ENCODE results near the gene CERS6. TPM values are rescaled to one million over a fixed set of nuclear protein-coding genes. Genes with fewer than 3 reads are reported as not detected.

Gene CERS6
- total and polyA plus RNA-seq, 4 donors: 4.2 to 20.4 (median 10.1) TPM

GRCh38 chr2:168601741-168602140 lies 145.7 kb downstream of the CERS6 start:
- Histone ChIP-seq H3K4me1 (ENCODE audit: control insufficient read depth in 4 of 4, insufficient read depth in 4 of 4, low read length in 3 of 4) (no peaks in the 10 kb centered on the region), H3K27ac (ENCODE audit: low read depth in 1 of 2, low read length in 2 of 2) (no peak overlapping the region), H3K27me3 (ENCODE audit: control insufficient read depth in 4 of 4, insufficient read depth in 4 of 4, low read length in 3 of 4) (no peaks in the 10 kb centered on the region), H3K9ac (ENCODE audit: low read depth in 1 of 2, low read length in 2 of 2) (no peak overlapping the region), H3K9me3 (ENCODE audit: control insufficient read depth in 4 of 4, low read length in 3 of 4) (peaks cover 0 to 4% (median 2%) of the 10 kb centered on the region in 4 donors), H3K36me3 (ENCODE audit: control insufficient read depth in 4 of 4, insufficient read depth in 3 of 4, low read depth in 1 of 4, low read length in 3 of 4) (peaks cover 0 to 1% (median 0%) of the 10 kb centered on the region in 4 donors), H3K4me3 (ENCODE audit: low read depth in 1 of 3, low read length in 3 of 3) (no peak overlapping the region)
- WGBS: 88% methylated on average over 3 of the region's 3 CpGs
- no peak for DNase-seq (ENCODE audit: low spot score)
- TF ChIP-seq TAF1 (conservative IDR thresholded peaks at IDR 0.05): no peak
- no peak for TF ChIP-seq HNF4G (IDR thresholded peaks at IDR 0.05)
- TF ChIP-seq EGR1 (IDR thresholded peaks at IDR 0.05; ENCODE audit: low read depth in 2 of 2): no peak
- no peak for TF ChIP-seq ATF3 (IDR thresholded peaks at IDR 0.05)
- TF ChIP-seq FOXA1 (IDR thresholded peaks at IDR 0.05): no peak
- no peak for TF ChIP-seq GABPA (IDR thresholded peaks at IDR 0.05 in 1 of 2, conservative IDR thresholded peaks at IDR 0.05 in 1 of 2)
- no peak for TF ChIP-seq CTCF (IDR thresholded peaks at IDR 0.05; ENCODE audit: low read depth, low read length, missing input control)
- no peak for TF ChIP-seq NR2F2 (IDR thresholded peaks at IDR 0.05)
- TF ChIP-seq FOXA2 (IDR thresholded peaks at IDR 0.05): no peak

GRCh38 chr2:168602379-168602778 lies 146.3 kb downstream of the CERS6 start:
- Histone ChIP-seq H3K36me3 (ENCODE audit: control insufficient read depth in 4 of 4, insufficient read depth in 3 of 4, low read depth in 1 of 4, low read length in 3 of 4) (peaks cover 0 to 1% (median 0%) of the 10 kb centered on the region in 4 donors), H3K27ac (ENCODE audit: low read depth in 1 of 2, low read length in 2 of 2) (no peak overlapping the region), H3K4me1 (ENCODE audit: control insufficient read depth in 4 of 4, insufficient read depth in 4 of 4, low read length in 3 of 4) (no peaks in the 10 kb centered on the region), H3K9ac (ENCODE audit: low read depth in 1 of 2, low read length in 2 of 2) (no peak overlapping the region), H3K27me3 (ENCODE audit: control insufficient read depth in 4 of 4, insufficient read depth in 4 of 4, low read length in 3 of 4) (no peaks in the 10 kb centered on the region), H3K9me3 (ENCODE audit: control insufficient read depth in 4 of 4, low read length in 3 of 4) (peaks cover 0 to 4% (median 2%) of the 10 kb centered on the region in 4 donors), H3K4me3 (ENCODE audit: low read depth in 1 of 3, low read length in 3 of 3) (no peak overlapping the region)
- no peak for TF ChIP-seq GABPA (IDR thresholded peaks at IDR 0.05 in 1 of 2, conservative IDR thresholded peaks at IDR 0.05 in 1 of 2)
- no peak for TF ChIP-seq RAD21 (IDR thresholded peaks at IDR 0.05)
- TF ChIP-seq JUND (IDR thresholded peaks at IDR 0.05): no peak
- no peak for TF ChIP-seq TAF1 (conservative IDR thresholded peaks at IDR 0.05)
- no peak for TF ChIP-seq REST (IDR thresholded peaks at IDR 0.05)
- TF ChIP-seq SP1 (IDR thresholded peaks at IDR 0.05): no peak
- TF ChIP-seq MAX (IDR thresholded peaks at IDR 0.05): no peak
- no peak for TF ChIP-seq FOXA1 (IDR thresholded peaks at IDR 0.05)
- no peak for TF ChIP-seq YY1 (IDR thresholded peaks at IDR 0.05)
- TF ChIP-seq EGR1 (IDR thresholded peaks at IDR 0.05; ENCODE audit: low read depth in 2 of 2): no peak
- TF ChIP-seq CTCF (IDR thresholded peaks at IDR 0.05; ENCODE audit: low read depth, low read length, missing input control): no peak
- TF ChIP-seq ATF3 (IDR thresholded peaks at IDR 0.05): no peak
- no peak for TF ChIP-seq ZBTB33 (IDR thresholded peaks at IDR 0.05)
- TF ChIP-seq RXRA (IDR thresholded peaks at IDR 0.05): no peak
- no peak for TF ChIP-seq FOXA2 (IDR thresholded peaks at IDR 0.05)
- no peak for TF ChIP-seq HNF4G (IDR thresholded peaks at IDR 0.05)
- TF ChIP-seq HNF4A (conservative IDR thresholded peaks at IDR 0.05): no peak
- no peak for TF ChIP-seq NR2F2 (IDR thresholded peaks at IDR 0.05)
- 95% methylated on average over 2 of the region's 2 CpGs for WGBS
- no peak for DNase-seq (ENCODE audit: low spot score)

Measured in liver (tissue), 9 donors.